ENCODE data around the gene ARL5C.
"Not testable (repeated sequence)": the region's sequence is repeated elsewhere in the genome, so short reads cannot be mapped to it uniquely, and the experiment has no call there.

DNA sequence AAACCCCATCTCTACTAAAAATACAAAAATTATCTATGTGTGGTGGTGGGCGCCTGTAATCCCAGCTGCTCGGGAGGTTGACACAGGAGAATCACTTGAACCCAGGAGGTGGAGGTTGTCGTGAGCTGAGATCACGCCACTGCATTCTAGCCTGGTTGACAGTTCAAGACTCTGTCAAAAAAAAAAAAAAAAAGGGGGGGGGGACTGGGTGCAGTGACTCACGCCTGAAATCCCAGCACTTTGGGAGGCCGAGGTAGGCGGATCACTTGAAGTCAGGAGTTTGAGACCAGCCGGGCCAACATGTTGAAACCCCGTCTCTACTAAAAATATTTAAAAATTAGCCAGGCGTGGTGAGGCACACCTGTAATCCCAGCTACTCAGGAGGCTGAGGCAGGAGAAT is 44.0 kb downstream of the ARL5C start:
- TF ChIP-seq, protein P1, sequence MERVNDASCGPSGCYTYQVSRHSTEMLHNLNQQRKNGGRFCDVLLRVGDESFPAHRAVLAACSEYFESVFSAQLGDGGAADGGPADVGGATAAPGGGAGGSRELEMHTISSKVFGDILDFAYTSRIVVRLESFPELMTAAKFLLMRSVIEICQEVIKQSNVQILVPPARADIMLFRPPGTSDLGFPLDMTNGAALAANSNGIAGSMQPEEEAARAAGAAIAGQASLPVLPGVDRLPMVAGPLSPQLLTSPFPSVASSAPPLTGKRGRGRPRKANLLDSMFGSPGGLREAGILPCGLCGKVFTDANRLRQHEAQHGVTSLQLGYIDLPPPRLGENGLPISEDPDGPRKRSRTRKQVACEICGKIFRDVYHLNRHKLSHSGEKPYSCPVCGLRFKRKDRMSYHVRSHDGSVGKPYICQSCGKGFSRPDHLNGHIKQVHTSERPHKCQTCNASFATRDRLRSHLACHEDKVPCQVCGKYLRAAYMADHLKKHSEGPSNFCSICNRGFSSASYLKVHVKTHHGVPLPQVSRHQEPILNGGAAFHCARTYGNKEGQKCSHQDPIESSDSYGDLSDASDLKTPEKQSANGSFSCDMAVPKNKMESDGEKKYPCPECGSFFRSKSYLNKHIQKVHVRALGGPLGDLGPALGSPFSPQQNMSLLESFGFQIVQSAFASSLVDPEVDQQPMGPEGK (CRISPR knock-in tag; IDR thresholded peaks at IDR 0.05; ENCODE audit: borderline replicate concordance): not testable (repeated sequence)
- TF ChIP-seq TCF4 (CRISPR knock-in tag; IDR thresholded peaks at IDR 0.05; ENCODE audit: borderline replicate concordance); BACH2 (CRISPR knock-in tag; IDR thresholded peaks at IDR 0.05; ENCODE audit: borderline replicate concordance); TOX (CRISPR knock-in tag; IDR thresholded peaks at IDR 0.05; ENCODE audit: borderline replicate concordance); GLIS3 (CRISPR knock-in tag; IDR thresholded peaks at IDR 0.05); SNAI2 (CRISPR knock-in tag; IDR thresholded peaks at IDR 0.05); PPARA (CRISPR knock-in tag; IDR thresholded peaks at IDR 0.05; ENCODE audit: borderline replicate concordance); OSR1 (CRISPR knock-in tag; IDR thresholded peaks at IDR 0.05); ZFP30 (CRISPR knock-in tag; IDR thresholded peaks at IDR 0.05); ISL1 (CRISPR knock-in tag; IDR thresholded peaks at IDR 0.05); ARNTL (CRISPR knock-in tag; IDR thresholded peaks at IDR 0.05; ENCODE audit: borderline replicate concordance, low read depth): not testable (repeated sequence)
- TF ChIP-seq, protein P2, sequence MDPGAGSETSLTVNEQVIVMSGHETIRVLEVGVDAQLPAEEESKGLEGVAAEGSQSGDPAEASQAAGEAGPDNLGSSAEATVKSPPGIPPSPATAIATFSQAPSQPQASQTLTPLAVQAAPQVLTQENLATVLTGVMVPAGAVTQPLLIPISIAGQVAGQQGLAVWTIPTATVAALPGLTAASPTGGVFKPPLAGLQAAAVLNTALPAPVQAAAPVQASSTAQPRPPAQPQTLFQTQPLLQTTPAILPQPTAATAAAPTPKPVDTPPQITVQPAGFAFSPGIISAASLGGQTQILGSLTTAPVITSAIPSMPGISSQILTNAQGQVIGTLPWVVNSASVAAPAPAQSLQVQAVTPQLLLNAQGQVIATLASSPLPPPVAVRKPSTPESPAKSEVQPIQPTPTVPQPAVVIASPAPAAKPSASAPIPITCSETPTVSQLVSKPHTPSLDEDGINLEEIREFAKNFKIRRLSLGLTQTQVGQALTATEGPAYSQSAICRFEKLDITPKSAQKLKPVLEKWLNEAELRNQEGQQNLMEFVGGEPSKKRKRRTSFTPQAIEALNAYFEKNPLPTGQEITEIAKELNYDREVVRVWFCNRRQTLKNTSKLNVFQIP (CRISPR knock-in tag; IDR thresholded peaks at IDR 0.05; ENCODE audit: borderline replicate concordance, low read depth): not testable (repeated sequence)
- TF ChIP-seq, protein P3, sequence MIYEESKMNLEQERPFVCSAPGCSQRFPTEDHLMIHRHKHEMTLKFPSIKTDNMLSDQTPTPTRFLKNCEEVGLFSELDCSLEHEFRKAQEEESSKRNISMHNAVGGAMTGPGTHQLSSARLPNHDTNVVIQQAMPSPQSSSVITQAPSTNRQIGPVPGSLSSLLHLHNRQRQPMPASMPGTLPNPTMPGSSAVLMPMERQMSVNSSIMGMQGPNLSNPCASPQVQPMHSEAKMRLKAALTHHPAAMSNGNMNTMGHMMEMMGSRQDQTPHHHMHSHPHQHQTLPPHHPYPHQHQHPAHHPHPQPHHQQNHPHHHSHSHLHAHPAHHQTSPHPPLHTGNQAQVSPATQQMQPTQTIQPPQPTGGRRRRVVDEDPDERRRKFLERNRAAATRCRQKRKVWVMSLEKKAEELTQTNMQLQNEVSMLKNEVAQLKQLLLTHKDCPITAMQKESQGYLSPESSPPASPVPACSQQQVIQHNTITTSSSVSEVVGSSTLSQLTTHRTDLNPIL (CRISPR knock-in tag; IDR thresholded peaks at IDR 0.05; ENCODE audit: low read depth): not testable (repeated sequence)
- TF ChIP-seq, protein P4, sequence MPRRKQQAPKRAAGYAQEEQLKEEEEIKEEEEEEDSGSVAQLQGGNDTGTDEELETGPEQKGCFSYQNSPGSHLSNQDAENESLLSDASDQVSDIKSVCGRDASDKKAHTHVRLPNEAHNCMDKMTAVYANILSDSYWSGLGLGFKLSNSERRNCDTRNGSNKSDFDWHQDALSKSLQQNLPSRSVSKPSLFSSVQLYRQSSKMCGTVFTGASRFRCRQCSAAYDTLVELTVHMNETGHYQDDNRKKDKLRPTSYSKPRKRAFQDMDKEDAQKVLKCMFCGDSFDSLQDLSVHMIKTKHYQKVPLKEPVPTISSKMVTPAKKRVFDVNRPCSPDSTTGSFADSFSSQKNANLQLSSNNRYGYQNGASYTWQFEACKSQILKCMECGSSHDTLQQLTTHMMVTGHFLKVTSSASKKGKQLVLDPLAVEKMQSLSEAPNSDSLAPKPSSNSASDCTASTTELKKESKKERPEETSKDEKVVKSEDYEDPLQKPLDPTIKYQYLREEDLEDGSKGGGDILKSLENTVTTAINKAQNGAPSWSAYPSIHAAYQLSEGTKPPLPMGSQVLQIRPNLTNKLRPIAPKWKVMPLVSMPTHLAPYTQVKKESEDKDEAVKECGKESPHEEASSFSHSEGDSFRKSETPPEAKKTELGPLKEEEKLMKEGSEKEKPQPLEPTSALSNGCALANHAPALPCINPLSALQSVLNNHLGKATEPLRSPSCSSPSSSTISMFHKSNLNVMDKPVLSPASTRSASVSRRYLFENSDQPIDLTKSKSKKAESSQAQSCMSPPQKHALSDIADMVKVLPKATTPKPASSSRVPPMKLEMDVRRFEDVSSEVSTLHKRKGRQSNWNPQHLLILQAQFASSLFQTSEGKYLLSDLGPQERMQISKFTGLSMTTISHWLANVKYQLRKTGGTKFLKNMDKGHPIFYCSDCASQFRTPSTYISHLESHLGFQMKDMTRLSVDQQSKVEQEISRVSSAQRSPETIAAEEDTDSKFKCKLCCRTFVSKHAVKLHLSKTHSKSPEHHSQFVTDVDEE (CRISPR knock-in tag; IDR thresholded peaks at IDR 0.05): not testable (repeated sequence)
